Calu3 (cell line): ENCODE results near the gene EQTN. TPM values are rescaled to one million over a fixed set of nuclear protein-coding genes. Genes with fewer than 3 reads are reported as not detected.

ENCODE experiments used
- BruUV-seq: library from RNA; stranded (reverse); fragments of 400-500 nt; replicated peaks from 2 replicates; lab custom pipeline; 2021; lab: Mats Ljungman, UMichigan
- CTCF ChIA-PET: fragments of 300-600 bp; sonication (Branson Sonifier 250); formaldehyde crosslinking; loops from one replicate; lab custom pipeline; 2022; ENCODE audit warnings: antibody characterized with exemption; lab: Charles Lee
- DNase-seq: peaks from one replicate; pipeline ENCODE4 v3.0.0; 2022
- H3K27ac Mint-ChIP-seq: one replicate; pipeline ENCODE4 v1.8.0; 2022; ENCODE audit warnings: mixed read lengths; ENCODE audit not compliant: unreplicated experiment
- H3K27me3 Mint-ChIP-seq: one replicate; pipeline ENCODE4 v1.8.0; 2022; ENCODE audit warnings: mixed read lengths; ENCODE audit not compliant: unreplicated experiment
- H3K36me3 Mint-ChIP-seq: one replicate; pipeline ENCODE4 v1.8.0; 2022; ENCODE audit warnings: mild to moderate bottlenecking, moderate library complexity, mixed read lengths; ENCODE audit not compliant: insufficient read depth, unreplicated experiment
- H3K4me1 Mint-ChIP-seq: one replicate; pipeline ENCODE4 v1.8.0; 2022; ENCODE audit warnings: mild to moderate bottlenecking, low read depth, mixed read lengths; ENCODE audit not compliant: unreplicated experiment
- H3K4me3 Mint-ChIP-seq: one replicate; pipeline ENCODE4 v1.8.0; 2022; ENCODE audit warnings: mild to moderate bottlenecking, low read depth, moderate library complexity, mixed read lengths; ENCODE audit not compliant: unreplicated experiment
- H3K9me3 Mint-ChIP-seq: one replicate; pipeline ENCODE4 v1.8.0; 2022; ENCODE audit warnings: low read depth, mixed read lengths; ENCODE audit not compliant: unreplicated experiment
- intact Hi-C: fragments of 100-400 bp; cut with micrococcal nuclease; formaldehyde crosslinking; loops from one replicate; pipeline ENCODE4 v1.10.0; 2022; ENCODE audit not compliant: unreplicated experiment
- total RNA-seq: library from RNA; stranded (reverse); gene quantifications from 2 replicates; pipeline ENCODE4 v1.2.3, GENCODE V29; 2022
- TF ChIP-seq, protein P1 (sequence below): fragments of 200-600 bp; IDR thresholded peaks from one replicate; pipeline ENCODE4 v1.8.0; 2022; ENCODE audit warnings: antibody characterized with exemption; ENCODE audit not compliant: unreplicated experiment

Gene EQTN
- total RNA-seq, 1 experiment from 2014 or later = not detected

DNA sequence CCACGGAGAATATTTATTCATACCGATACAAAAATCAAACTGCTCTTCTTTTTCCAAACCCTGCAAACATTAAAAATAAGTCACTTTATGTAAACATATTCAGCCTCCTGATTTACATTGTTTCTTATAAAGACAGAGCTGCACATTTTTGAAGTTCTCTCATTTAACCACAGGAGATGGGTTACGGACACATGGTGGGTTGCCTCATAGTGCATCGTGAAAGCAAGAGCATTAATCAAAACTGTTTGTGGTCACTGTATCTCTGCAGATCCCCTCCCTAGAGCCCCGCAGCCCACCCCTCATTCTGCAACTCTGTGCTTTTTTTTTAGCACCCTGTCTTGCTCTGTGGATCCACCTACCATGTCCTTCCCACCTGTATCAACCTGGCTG, 43.3 kb upstream of the EQTN start:
- H3K4me3 Mint-ChIP-seq = no peak overlapping the region
- intact Hi-C loops = no loop called here
- DNase-seq = no peak
- H3K4me1 Mint-ChIP-seq = peaks cover 15% of the 10 kb centered on the region
- no peak overlapping the region for H3K27ac Mint-ChIP-seq
- no peaks in the 10 kb centered on the region for H3K36me3 Mint-ChIP-seq
- BruUV-seq = no TSS peak
- TF ChIP-seq, protein P1, sequence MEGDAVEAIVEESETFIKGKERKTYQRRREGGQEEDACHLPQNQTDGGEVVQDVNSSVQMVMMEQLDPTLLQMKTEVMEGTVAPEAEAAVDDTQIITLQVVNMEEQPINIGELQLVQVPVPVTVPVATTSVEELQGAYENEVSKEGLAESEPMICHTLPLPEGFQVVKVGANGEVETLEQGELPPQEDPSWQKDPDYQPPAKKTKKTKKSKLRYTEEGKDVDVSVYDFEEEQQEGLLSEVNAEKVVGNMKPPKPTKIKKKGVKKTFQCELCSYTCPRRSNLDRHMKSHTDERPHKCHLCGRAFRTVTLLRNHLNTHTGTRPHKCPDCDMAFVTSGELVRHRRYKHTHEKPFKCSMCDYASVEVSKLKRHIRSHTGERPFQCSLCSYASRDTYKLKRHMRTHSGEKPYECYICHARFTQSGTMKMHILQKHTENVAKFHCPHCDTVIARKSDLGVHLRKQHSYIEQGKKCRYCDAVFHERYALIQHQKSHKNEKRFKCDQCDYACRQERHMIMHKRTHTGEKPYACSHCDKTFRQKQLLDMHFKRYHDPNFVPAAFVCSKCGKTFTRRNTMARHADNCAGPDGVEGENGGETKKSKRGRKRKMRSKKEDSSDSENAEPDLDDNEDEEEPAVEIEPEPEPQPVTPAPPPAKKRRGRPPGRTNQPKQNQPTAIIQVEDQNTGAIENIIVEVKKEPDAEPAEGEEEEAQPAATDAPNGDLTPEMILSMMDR = no peak
- no peaks in the 10 kb centered on the region for H3K9me3 Mint-ChIP-seq
- H3K27me3 Mint-ChIP-seq = no peaks in the 10 kb centered on the region
- CTCF ChIA-PET = no interaction called here

DNA sequence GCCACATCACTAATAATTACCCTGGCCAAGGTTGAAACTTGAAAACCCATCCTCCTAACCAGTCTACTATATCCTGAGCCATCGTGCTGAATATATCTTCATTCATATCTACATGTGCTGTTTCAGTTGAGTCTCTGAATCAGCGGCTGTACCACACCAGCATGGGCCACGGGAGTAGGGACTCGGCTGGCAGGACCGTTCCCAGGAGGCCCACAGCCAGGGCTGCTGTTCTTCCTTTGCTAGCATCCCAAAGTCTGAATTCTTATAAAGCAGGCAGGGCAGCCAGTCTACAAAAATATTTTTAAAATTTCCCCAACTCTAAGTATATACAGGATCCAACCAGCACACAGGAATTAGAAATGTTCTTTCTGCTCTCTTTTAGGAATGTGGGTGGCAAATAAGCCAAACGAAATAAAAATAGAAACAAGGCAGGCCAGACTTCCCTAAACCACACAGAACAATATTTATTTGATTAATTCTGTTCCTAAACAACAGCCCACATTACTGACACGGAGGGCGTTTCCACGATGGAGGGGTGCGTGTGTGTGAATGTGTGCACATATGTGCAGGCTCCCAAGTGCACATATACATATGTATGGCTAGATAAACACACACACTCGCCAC, 42.8 kb upstream of the EQTN start:
- DNase-seq = no peak
- peaks cover 15% of the 10 kb centered on the region for H3K4me1 Mint-ChIP-seq
- no peak overlapping the region for H3K27ac Mint-ChIP-seq
- intact Hi-C loops = loop anchor here (5.0 kb wide), 1 partner anchor 33 kb away; no protein-coding TSS in a partner anchor
- no peaks in the 10 kb centered on the region for H3K9me3 Mint-ChIP-seq
- H3K27me3 Mint-ChIP-seq = no peaks in the 10 kb centered on the region
- H3K36me3 Mint-ChIP-seq = no peaks in the 10 kb centered on the region
- CTCF ChIA-PET = no interaction called here
- H3K4me3 Mint-ChIP-seq = no peak overlapping the region
- TF ChIP-seq, protein P1 = no peak
- BruUV-seq = no TSS peak

DNA sequence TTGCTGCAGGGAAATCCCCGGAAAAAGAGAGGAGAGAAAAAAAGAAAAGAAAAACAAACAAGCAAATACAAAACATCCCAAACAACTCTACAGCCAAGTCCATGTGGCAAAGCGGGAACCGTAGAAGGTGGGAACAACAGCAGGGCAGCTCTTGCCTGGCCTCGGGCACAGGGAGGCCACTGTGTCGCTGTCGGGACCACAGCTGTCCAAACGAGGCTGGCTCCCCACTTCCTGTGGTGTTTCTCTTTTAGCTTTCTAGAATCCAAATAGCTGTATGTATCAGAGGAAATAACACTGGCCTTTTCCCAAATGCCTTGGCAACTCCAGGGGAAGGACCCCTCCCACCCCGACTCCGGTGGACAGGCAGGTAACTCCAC, 41.6 kb upstream of the EQTN start:
- Mint-ChIP-seq H3K4me1 (peaks cover 19% of the 10 kb centered on the region), H3K9me3 (no peaks in the 10 kb centered on the region), H3K27me3 (no peaks in the 10 kb centered on the region), H3K27ac (no peak overlapping the region), H3K36me3 (no peaks in the 10 kb centered on the region), H3K4me3 (no peak overlapping the region)
- CTCF ChIA-PET = no interaction called here
- TF ChIP-seq, protein P1 = no peak
- DNase-seq = no peak
- intact Hi-C loops = loop anchor here (5.0 kb wide), 1 partner anchor 34 kb away; no protein-coding TSS in a partner anchor
- no TSS peak for BruUV-seq

DNA sequence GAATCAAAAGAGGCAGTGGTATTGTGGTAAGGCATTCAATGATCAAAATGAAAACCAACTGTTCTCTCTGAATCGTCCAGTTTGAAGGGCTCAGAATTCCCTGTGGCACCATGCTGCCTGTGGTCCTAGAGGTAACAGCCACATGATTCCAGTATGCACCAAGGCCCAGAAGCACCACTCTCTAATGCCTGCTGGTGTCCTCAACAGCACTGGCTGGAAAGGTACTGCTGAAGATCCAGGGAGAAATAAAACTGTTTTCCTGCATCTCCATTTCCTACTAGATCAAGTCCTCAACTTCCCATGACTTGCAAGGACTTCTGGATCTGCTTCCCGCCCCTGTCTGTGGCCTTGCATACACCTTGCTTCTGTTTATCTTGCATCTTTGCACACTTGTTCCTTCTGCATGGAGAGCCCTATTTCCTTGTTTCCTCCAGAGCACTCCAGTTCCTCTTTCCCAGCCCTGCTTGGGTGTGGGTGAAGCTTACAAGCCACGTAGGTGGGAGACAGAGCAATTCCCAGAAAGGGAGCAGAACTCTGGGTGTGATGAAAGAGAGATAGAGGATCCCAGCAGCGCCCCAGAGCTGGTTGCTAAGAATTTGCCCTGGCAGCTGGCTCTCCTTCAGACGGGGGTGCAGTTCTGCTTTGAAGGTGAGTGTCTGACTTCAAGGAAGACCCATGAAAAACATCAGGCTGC, 41.0 kb upstream of the EQTN start:
- intact Hi-C loops = loop anchor here (5.0 kb wide), 1 partner anchor 34 kb away; no protein-coding TSS in a partner anchor
- H3K27ac Mint-ChIP-seq = no peak overlapping the region

More for the DNA sequence above, 41.0 kb upstream of the EQTN start:
- Mint-ChIP-seq H3K4me3 (no peak overlapping the region), H3K27me3 (no peaks in the 10 kb centered on the region), H3K36me3 (no peaks in the 10 kb centered on the region), H3K9me3 (no peaks in the 10 kb centered on the region), H3K4me1 (peaks cover 24% of the 10 kb centered on the region)
- DNase-seq = no peak
- TF ChIP-seq, protein P1 = no peak
- CTCF ChIA-PET = no interaction called here
- BruUV-seq = no TSS peak
